ENCODE measurements around the gene GSG1L. TPM values are rescaled to one million over a fixed set of nuclear protein-coding genes. Genes with fewer than 3 reads are reported as not detected.

Gene GSG1L
- total and polyA plus RNA-seq, 9 of the 15 experiments (the other 6 are each of a cell fraction or from before 2014, with no cell fraction given) = not detected

DNA sequence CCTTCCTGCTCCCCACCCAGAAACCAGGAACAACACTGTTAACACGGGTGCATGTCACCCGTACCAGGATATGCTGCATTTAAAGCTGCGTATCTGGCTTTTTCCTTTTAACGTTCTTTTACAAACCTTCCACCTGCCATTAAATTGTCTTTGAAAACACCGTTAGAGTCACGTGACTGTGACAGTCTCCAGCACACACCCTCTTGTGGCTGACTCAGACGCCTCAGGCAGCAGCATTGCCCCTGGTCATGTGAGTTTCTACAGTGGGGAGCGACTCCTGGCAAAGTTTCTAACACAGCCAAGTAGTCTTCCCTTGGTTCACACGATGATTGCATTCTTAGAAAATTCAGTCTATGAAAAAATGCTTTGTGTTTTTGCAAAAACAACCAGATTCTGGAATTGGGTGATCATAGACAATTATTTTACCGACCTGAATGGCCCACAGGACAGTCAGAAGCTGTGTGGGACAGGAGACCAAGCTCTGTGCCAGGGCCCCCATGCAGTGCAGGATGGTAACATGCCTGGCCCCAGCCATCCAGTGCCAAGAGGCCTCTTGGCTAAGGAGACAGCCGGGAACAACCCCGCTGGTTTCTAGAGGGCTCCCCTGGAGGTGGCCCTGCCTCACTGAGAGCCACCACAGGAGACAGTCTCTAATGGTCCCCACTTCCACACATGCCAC, 314.5 kb downstream of the GSG1L start (continued):
- TF ChIP-seq, protein P1, sequence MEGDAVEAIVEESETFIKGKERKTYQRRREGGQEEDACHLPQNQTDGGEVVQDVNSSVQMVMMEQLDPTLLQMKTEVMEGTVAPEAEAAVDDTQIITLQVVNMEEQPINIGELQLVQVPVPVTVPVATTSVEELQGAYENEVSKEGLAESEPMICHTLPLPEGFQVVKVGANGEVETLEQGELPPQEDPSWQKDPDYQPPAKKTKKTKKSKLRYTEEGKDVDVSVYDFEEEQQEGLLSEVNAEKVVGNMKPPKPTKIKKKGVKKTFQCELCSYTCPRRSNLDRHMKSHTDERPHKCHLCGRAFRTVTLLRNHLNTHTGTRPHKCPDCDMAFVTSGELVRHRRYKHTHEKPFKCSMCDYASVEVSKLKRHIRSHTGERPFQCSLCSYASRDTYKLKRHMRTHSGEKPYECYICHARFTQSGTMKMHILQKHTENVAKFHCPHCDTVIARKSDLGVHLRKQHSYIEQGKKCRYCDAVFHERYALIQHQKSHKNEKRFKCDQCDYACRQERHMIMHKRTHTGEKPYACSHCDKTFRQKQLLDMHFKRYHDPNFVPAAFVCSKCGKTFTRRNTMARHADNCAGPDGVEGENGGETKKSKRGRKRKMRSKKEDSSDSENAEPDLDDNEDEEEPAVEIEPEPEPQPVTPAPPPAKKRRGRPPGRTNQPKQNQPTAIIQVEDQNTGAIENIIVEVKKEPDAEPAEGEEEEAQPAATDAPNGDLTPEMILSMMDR (IDR thresholded peaks at IDR 0.05 in 2 of 3, conservative IDR thresholded peaks at IDR 0.05 in 1 of 3; ENCODE audit: insufficient read depth in 2 of 3, low read depth in 1 of 3, low read length in 3 of 3) = peak; percentile 56 to 65 (median 56)
- TF ChIP-seq RFX7 (CRISPR knock-in tag; IDR thresholded peaks at IDR 0.05) (no peak), BCOR (IDR thresholded peaks at IDR 0.05) (no peak), HCFC1 (IDR thresholded peaks at IDR 0.05; ENCODE audit: low read depth, low read length) (no peak; the same call in 1 of the 2 replicates), HNRNPL (IDR thresholded peaks at IDR 0.05; ENCODE audit: low read depth, low read length) (no peak), TCF3 (CRISPR knock-in tag; IDR thresholded peaks at IDR 0.05) (no peak), ZNF583 (CRISPR knock-in tag; IDR thresholded peaks at IDR 0.05) (no peak), TOE1 (IDR thresholded peaks at IDR 0.05; ENCODE audit: borderline replicate concordance) (peak; percentile 99), TOE1 (CRISPR knock-in tag; IDR thresholded peaks at IDR 0.05; ENCODE audit: borderline replicate concordance, low read depth) (no peak), CREBBP (IDR thresholded peaks at IDR 0.05; ENCODE audit: low read depth, low read length) (no peak), ZBTB8A (IDR thresholded peaks at IDR 0.05; ENCODE audit: partially characterized antibody) (no peak), PHB2 (IDR thresholded peaks at IDR 0.05; ENCODE audit: low read depth) (no peak), TAF1 (IDR thresholded peaks at IDR 0.05; ENCODE audit: control insufficient read depth, extremely low read depth, insufficient read depth, low read length, severe bottlenecking) (no peak), ATF7 (IDR thresholded peaks at IDR 0.05) (no peak), SAFB (IDR thresholded peaks at IDR 0.05; ENCODE audit: borderline replicate concordance, low read depth, low read length) (no peak), YY1 (IDR thresholded peaks at IDR 0.05; ENCODE audit: borderline replicate concordance in 1 of 3, control insufficient read depth in 1 of 3, extremely low read depth in 1 of 3, insufficient read depth in 3 of 3, insufficient read length in 1 of 3, insufficient replicate concordance in 2 of 3, low read depth in 1 of 3, low read length in 2 of 3) (no peak), SIN3A (IDR thresholded peaks at IDR 0.05; ENCODE audit: borderline replicate concordance in 2 of 2, control insufficient read depth in 1 of 2, low read depth in 2 of 2, low read length in 2 of 2) (no peak; a peak in 1 of 4 replicates), NFATC3 (IDR thresholded peaks at IDR 0.05) (no peak)
- TF ChIP-seq, protein P2, sequence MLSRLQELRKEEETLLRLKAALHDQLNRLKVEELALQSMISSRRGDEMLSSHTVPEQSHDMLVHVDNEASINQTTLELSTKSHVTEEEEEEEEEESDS (CRISPR knock-in tag; IDR thresholded peaks at IDR 0.05) = no peak
- TF ChIP-seq, protein P3, sequence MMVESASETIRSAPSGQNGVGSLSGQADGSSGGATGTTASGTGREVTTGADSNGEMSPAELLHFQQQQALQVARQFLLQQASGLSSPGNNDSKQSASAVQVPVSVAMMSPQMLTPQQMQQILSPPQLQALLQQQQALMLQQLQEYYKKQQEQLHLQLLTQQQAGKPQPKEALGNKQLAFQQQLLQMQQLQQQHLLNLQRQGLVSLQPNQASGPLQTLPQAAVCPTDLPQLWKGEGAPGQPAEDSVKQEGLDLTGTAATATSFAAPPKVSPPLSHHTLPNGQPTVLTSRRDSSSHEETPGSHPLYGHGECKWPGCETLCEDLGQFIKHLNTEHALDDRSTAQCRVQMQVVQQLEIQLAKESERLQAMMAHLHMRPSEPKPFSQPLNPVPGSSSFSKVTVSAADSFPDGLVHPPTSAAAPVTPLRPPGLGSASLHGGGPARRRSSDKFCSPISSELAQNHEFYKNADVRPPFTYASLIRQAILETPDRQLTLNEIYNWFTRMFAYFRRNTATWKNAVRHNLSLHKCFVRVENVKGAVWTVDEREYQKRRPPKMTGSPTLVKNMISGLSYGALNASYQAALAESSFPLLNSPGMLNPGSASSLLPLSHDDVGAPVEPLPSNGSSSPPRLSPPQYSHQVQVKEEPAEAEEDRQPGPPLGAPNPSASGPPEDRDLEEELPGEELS (CRISPR knock-in tag; IDR thresholded peaks at IDR 0.05; ENCODE audit: borderline replicate concordance) = no peak
- TF ChIP-seq, protein P4, sequence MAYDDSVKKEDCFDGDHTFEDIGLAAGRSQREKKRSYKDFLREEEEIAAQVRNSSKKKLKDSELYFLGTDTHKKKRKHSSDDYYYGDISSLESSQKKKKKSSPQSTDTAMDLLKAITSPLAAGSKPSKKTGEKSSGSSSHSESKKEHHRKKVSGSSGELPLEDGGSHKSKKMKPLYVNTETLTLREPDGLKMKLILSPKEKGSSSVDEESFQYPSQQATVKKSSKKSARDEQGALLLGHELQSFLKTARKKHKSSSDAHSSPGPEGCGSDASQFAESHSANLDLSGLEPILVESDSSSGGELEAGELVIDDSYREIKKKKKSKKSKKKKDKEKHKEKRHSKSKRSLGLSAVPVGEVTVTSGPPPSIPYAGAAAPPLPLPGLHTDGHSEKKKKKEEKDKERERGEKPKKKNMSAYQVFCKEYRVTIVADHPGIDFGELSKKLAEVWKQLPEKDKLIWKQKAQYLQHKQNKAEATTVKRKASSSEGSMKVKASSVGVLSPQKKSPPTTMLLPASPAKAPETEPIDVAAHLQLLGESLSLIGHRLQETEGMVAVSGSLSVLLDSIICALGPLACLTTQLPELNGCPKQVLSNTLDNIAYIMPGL (CRISPR knock-in tag; IDR thresholded peaks at IDR 0.05) = no peak

Measured in K562 (cell line).